Measurements from ENCODE around the gene MPZL1. TPM values are rescaled to one million over a fixed set of nuclear protein-coding genes. Genes with fewer than 3 reads are reported as not detected.
A peak's percentile ranks its signal among the peaks of the same experiment; 100 is the strongest.

MPZL1 gene
- total and polyA plus RNA-seq, 2 of the 8 experiments (the other 6 are each of a cell fraction or from before 2014, with no cell fraction given) = 37.8 to 120 TPM

DNA sequence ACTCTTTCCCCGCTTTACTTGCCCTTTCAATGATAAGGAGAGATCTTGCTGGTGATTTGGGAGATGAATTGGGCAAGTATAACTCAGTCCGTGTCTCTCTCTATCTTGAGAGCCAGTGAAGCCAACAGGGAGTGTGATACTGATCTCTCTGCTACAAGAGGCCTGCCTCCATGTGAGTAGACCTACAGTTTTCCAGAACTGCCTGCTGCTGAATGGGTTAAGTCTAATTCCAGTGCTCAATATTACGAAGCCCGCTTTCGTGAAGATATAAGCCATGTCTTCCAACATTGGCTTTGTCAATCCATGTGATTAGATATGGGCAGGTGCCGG, 99.5 kb downstream of the MPZL1 start:
- Histone ChIP-seq H4K20me1 (replicated peaks in 1 of 2; ENCODE audit: control insufficient read depth in 1 of 2, insufficient read depth in 2 of 2, low read length in 2 of 2) (no peaks in the 10 kb centered on the region), H2AFZ (ENCODE audit: low read length) (no peak overlapping the region), H3K79me2 (ENCODE audit: control insufficient read depth in 1 of 2, insufficient read depth in 2 of 2, low read length in 2 of 2) (no peaks in the 10 kb centered on the region), H3K27ac (ENCODE audit: low read depth, low read length) (no peak overlapping the region), H2BK5ac (ENCODE audit: low read depth, low read length) (no peak overlapping the region), H2BK20ac (ENCODE audit: low read length) (0 out of 2 replicates have a peak overlapping the region, but pooled peaks have one; percentile 15), H4K8ac (ENCODE audit: extremely low read depth, insufficient read depth, low read length) (no peak overlapping the region), H3K4me3 (ENCODE audit: extremely low read depth in 1 of 4, insufficient read depth in 2 of 4, low read depth in 3 of 4, low read length in 4 of 4) (no peak overlapping the region), H2AK5ac (ENCODE audit: low read depth, low read length) (no peak overlapping the region; the same call in 1 of the 2 replicates), H2BK15ac (ENCODE audit: low read length) (peak overlapping the region; percentile 25; the same call in 1 of the 2 replicates), H4K5ac (ENCODE audit: insufficient read length, low read depth, low read length) (no peak overlapping the region), H4K91ac (replicated peaks; ENCODE audit: insufficient read length, low read length) (no peak overlapping the region), H3K23ac (ENCODE audit: insufficient read length) (no peak overlapping the region), H3K27me3 (replicated peaks in 1 of 4; ENCODE audit: control insufficient read depth in 3 of 4, extremely low read depth in 1 of 4, insufficient read depth in 3 of 4, low read length in 3 of 4) (no peaks in the 10 kb centered on the region), H3K79me1 (ENCODE audit: low read depth, low read length) (no peaks in the 10 kb centered on the region), H3K4me1 (replicated peaks in 1 of 4; ENCODE audit: control insufficient read depth in 3 of 4, insufficient read depth in 4 of 4, low read length in 3 of 4) (peaks cover 0 to 8% (median 4%) of the 10 kb centered on the region in 4 experiments; a peak in 5 of 7 replicates), H3K36me3 (ENCODE audit: control insufficient read depth in 2 of 4, insufficient read depth in 4 of 4, low read length in 3 of 4) (no peaks in the 10 kb centered on the region), H3K23me2 (ENCODE audit: low read depth, low read length) (no peaks in the 10 kb centered on the region), H3K9ac (replicated peaks in 1 of 4; ENCODE audit: extremely low read depth in 1 of 4, low read depth in 3 of 4, low read length in 3 of 4) (no peak overlapping the region), H3K9me3 (ENCODE audit: insufficient read depth in 2 of 2, low read depth in 1 of 2, low read length in 1 of 2) (no peaks in the 10 kb centered on the region), H3K56ac (replicated peaks; ENCODE audit: insufficient read length, low read depth, low read length) (no peak overlapping the region), H3K18ac (ENCODE audit: extremely low read depth, low read length) (no peak overlapping the region), H2BK12ac (ENCODE audit: low read depth, low read length) (0 out of 2 replicates have a peak overlapping the region, but pooled peaks have one; percentile 78), H3K14ac (ENCODE audit: insufficient read length) (no peak overlapping the region), H2BK120ac (replicated peaks; ENCODE audit: low read depth, low read length) (no peak overlapping the region), H3K4me2 (ENCODE audit: insufficient read depth in 1 of 2, low read depth in 2 of 2, low read length in 2 of 2) (no peak overlapping the region), H3K4ac (replicated peaks; ENCODE audit: insufficient read length, low read depth, low read length) (no peak overlapping the region)
- WGBS, 2 experiments (ENCODE audit: extremely low coverage in 1 of 2, insufficient coverage in 1 of 2, insufficient read length in 1 of 2, insufficient replicate concordance in 2 of 2, low coverage in 1 of 2, low lambda C conversion rate in 2 of 2, missing lambda C conversion rate in 1 of 2) = 86% methylated on average over 6 of the region's 6 CpGs; no CpG with 5 or more reads in 1 of the 2 experiments
- ChIA-PET CTCF (ENCODE audit: partially characterized antibody) (interaction anchor here (2.1 kb wide), 1 partner anchor 10 kb away, joined by 8 read pairs; no protein-coding TSS in a partner anchor), POLR2A (ENCODE audit: partially characterized antibody) (no interaction called here)
- no peak for FAIRE-seq
- no peak for DNase-seq (ENCODE audit: low read depth in 1 of 2, low spot score in 2 of 2)
- TF ChIP-seq BACH1 (IDR thresholded peaks at IDR 0.05; ENCODE audit: low read length) = no peak
- no peak for TF ChIP-seq PHF8 (conservative IDR thresholded peaks at IDR 0.05; ENCODE audit: low read depth, low read length)
